Adipocyte (in vitro differentiated cells): ENCODE measurements around the gene ATP8A2.

Experiments
- DNase-seq: peaks from one replicate; pipeline ENCODE4 v3.0.0-alpha.2; 2015; ENCODE audit warnings: low read depth
- H3K27me3 ChIP-seq: replicated peaks from 2 replicates; pipeline ENCODE4 v1.7.0; 2013; ENCODE audit warnings: mild to moderate bottlenecking, low read length, moderate library complexity; ENCODE audit not compliant: control insufficient read depth, insufficient read depth
- H3K36me3 ChIP-seq: 2 replicates; pipeline ENCODE4 v1.7.0; 2013; ENCODE audit warnings: low read length, mild to moderate bottlenecking, moderate library complexity; ENCODE audit not compliant: control insufficient read depth, insufficient read depth, severe bottlenecking
- H3K4me1 ChIP-seq: 2 replicates; pipeline ENCODE4 v1.7.0; 2013; ENCODE audit warnings: mild to moderate bottlenecking, low read length, moderate library complexity; ENCODE audit not compliant: control insufficient read depth, insufficient read depth
- H3K4me3 ChIP-seq: 2 replicates; pipeline ENCODE4 v1.7.0; 2013; ENCODE audit warnings: mild to moderate bottlenecking, low read length, moderate library complexity
- H3K9ac ChIP-seq: 2 replicates; pipeline ENCODE4 v1.7.0; 2013; ENCODE audit warnings: mild to moderate bottlenecking, low read length, moderate library complexity
- H3K9me3 ChIP-seq: 2 replicates; pipeline ENCODE4 v1.7.0; 2013; ENCODE audit warnings: mild to moderate bottlenecking, low read length, moderate library complexity; ENCODE audit not compliant: control insufficient read depth

ATP8A2 gene

DNA sequence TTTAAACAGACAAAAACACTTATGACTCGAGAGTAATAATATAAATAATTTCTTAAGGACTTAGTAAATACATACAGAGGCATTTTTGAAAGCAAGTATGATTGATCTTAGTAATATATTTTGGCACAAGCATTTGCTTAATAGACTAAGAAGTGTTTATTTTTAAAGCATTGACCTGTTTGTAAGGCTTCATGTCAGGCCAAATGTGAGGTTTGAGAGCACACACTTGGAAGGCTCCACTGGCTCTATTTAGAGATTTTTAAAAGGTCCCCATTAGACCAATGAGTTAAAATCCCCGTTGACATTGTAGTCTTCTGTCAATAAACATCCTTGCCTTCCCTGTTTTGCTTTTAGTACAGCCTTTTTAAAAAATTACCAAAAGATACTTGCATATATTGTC is 50.4 kb downstream of the ATP8A2 start:
- Histone ChIP-seq H3K27me3 (peaks cover 10% of the 10 kb centered on the region), H3K4me3 (no peak overlapping the region)
- no peak for DNase-seq

DNA sequence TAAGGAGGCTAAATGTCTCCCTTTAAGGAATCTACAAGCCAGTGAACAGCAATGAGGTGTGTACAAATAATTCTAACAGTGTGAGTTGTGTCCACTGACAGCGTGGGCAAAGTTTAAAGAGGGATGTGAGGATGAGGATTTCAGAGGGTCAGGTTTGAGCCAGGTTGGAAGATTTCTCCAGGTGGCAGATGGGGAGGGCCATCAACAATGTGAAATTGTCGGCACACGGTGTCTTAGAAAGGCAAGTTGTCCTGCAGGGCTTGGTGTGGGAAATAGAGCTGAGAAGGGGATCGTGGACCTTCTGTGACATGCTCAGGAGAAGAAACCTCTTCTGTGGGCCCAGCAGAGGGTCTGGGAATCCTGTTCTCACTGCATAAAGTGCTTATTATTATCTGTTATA is 52.1 kb downstream of the ATP8A2 start:
- no peak for DNase-seq
- no peak overlapping the region for H3K9ac ChIP-seq
- peaks cover 5% of the 10 kb centered on the region for H3K27me3 ChIP-seq
- no peaks in the 10 kb centered on the region for H3K36me3 ChIP-seq
- no peaks in the 10 kb centered on the region for H3K9me3 ChIP-seq
- no peak overlapping the region for H3K4me3 ChIP-seq
- H3K4me1 ChIP-seq = no peaks in the 10 kb centered on the region

More for the DNA sequence above, 50.4 kb downstream of the ATP8A2 start:
- H3K9ac ChIP-seq = no peak overlapping the region
- no peaks in the 10 kb centered on the region for H3K9me3 ChIP-seq
- no peaks in the 10 kb centered on the region for H3K36me3 ChIP-seq
- no peaks in the 10 kb centered on the region for H3K4me1 ChIP-seq

- no peak overlapping the region for H3K4me3 ChIP-seq
- H3K27me3 ChIP-seq = no peaks in the 10 kb centered on the region
- H3K9ac ChIP-seq = no peak overlapping the region
- no peaks in the 10 kb centered on the region for H3K4me1 ChIP-seq
- no peaks in the 10 kb centered on the region for H3K9me3 ChIP-seq
- DNase-seq = no peak
- H3K36me3 ChIP-seq = no peaks in the 10 kb centered on the region
Measured at GRCh38 chr13:25429466-25429865, 57.7 kb downstream of the ATP8A2 start.

- DNase-seq = peak; percentile 1
- no peaks in the 10 kb centered on the region for H3K4me1 ChIP-seq
- no peak overlapping the region for H3K4me3 ChIP-seq
- no peaks in the 10 kb centered on the region for H3K9me3 ChIP-seq
- H3K9ac ChIP-seq = no peak overlapping the region
- H3K36me3 ChIP-seq = no peaks in the 10 kb centered on the region
- H3K27me3 ChIP-seq = peaks cover 3% of the 10 kb centered on the region
Measured at GRCh38 chr13:25432691-25433090, 60.9 kb downstream of the ATP8A2 start.

GRCh38 chr13:25440061-25440460 is 68.3 kb downstream of the ATP8A2 start:
- DNase-seq = no peak
- Histone ChIP-seq H3K4me3 (no peak overlapping the region), H3K27me3 (peaks cover 10% of the 10 kb centered on the region)

GRCh38 chr13:25446261-25446660 is 74.5 kb downstream of the ATP8A2 start:
- Histone ChIP-seq H3K9ac (no peak overlapping the region), H3K27me3 (no peaks in the 10 kb centered on the region), H3K4me3 (no peak overlapping the region)

More at GRCh38 chr13:25440061-25440460, 68.3 kb downstream of the ATP8A2 start:
- Histone ChIP-seq H3K36me3 (no peaks in the 10 kb centered on the region), H3K9me3 (no peaks in the 10 kb centered on the region), H3K9ac (no peak overlapping the region), H3K4me1 (no peaks in the 10 kb centered on the region)

GRCh38 chr13:25447396-25447795 is 75.6 kb downstream of the ATP8A2 start:
- DNase-seq = no peak

More at GRCh38 chr13:25446261-25446660, 74.5 kb downstream of the ATP8A2 start:
- no peaks in the 10 kb centered on the region for H3K36me3 ChIP-seq
- peaks cover 5% of the 10 kb centered on the region for H3K9me3 ChIP-seq
- no peak for DNase-seq
- H3K4me1 ChIP-seq = no peaks in the 10 kb centered on the region

GRCh38 chr13:25453850-25454365 is 82.1 kb downstream of the ATP8A2 start:
- Histone ChIP-seq H3K9ac (no peak overlapping the region), H3K9me3 (peaks cover under 1% of the 10 kb centered on the region), H3K36me3 (no peaks in the 10 kb centered on the region), H3K4me1 (no peaks in the 10 kb centered on the region), H3K4me3 (no peak overlapping the region), H3K27me3 (peaks cover 15% of the 10 kb centered on the region)
- DNase-seq = no peak

More at GRCh38 chr13:25447396-25447795, 75.6 kb downstream of the ATP8A2 start:
- Histone ChIP-seq H3K27me3 (no peaks in the 10 kb centered on the region), H3K36me3 (no peaks in the 10 kb centered on the region), H3K9ac (no peak overlapping the region), H3K4me1 (no peaks in the 10 kb centered on the region), H3K9me3 (peaks cover 5% of the 10 kb centered on the region), H3K4me3 (no peak overlapping the region)

GRCh38 chr13:25455146-25455545 is 83.4 kb downstream of the ATP8A2 start:
- Histone ChIP-seq H3K36me3 (no peaks in the 10 kb centered on the region), H3K4me3 (no peak overlapping the region), H3K9ac (no peak overlapping the region), H3K27me3 (peaks cover 15% of the 10 kb centered on the region), H3K9me3 (peaks cover 2% of the 10 kb centered on the region), H3K4me1 (no peaks in the 10 kb centered on the region)
- DNase-seq = no peak

DNA sequence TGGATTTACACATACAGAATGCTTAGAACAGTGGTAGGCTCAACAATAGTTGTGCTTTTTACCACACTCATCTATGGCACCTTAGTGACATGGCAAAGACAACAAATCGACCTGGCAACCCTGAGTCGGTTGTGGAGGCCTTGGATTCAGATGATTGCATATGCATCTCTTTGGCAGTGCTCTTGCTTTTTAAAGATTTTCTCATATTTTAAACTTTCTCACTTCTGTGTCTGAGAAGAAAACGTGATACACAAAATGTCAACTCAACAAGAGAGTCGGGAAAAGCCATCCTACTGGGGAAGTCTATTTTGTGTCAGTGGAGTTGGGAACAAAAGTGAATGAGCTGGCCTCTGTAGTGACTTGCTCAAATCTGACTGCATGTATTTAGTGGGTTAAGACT is 85.8 kb downstream of the ATP8A2 start:
- peaks cover 2% of the 10 kb centered on the region for H3K9me3 ChIP-seq
- no peak overlapping the region for H3K4me3 ChIP-seq
- no peaks in the 10 kb centered on the region for H3K36me3 ChIP-seq
- peaks cover 15% of the 10 kb centered on the region for H3K27me3 ChIP-seq
- DNase-seq = no peak
- no peaks in the 10 kb centered on the region for H3K4me1 ChIP-seq
- H3K9ac ChIP-seq = no peak overlapping the region

GRCh38 chr13:25462301-25463125 is 90.7 kb downstream of the ATP8A2 start:
- Histone ChIP-seq H3K9me3 (peaks cover 2% of the 10 kb centered on the region), H3K36me3 (no peaks in the 10 kb centered on the region), H3K9ac (no peak overlapping the region), H3K4me1 (no peaks in the 10 kb centered on the region), H3K27me3 (peaks cover 4% of the 10 kb centered on the region), H3K4me3 (no peak overlapping the region)
- DNase-seq = no peak
